Left lung (tissue), 10 donors: Measurements from ENCODE around the gene MORN1. TPM values are rescaled to one million over a fixed set of nuclear protein-coding genes. Genes with fewer than 3 reads are reported as not detected.

Source experiments
- ATAC-seq: fragments of 200-7000 bp; cut with Tn5 transposase; one replicate; pipeline ENCODE4 v1.9.1; 2020; ENCODE audit warnings: moderate library complexity
- DNase-seq, 4 donors: peaks; one replicate each; pipeline ENCODE4 v3.0.0-alpha.2; 2013 to 2020
- H3K27ac ChIP-seq, 2 donors: fragments of 200-600 bp; sonication (generic) in 1 of 2; one replicate each; pipeline versions ENCODE4 v1.5.0 to v1.8.0; 2020 to 2021
- H3K27me3 ChIP-seq, 2 donors: fragments of 200-600 bp; sonication (generic) in 1 of 2; one replicate each; pipeline versions ENCODE4 v1.5.0 to v1.8.0; 2020 to 2021
- H3K36me3 ChIP-seq, 2 donors: fragments of 200-600 bp; sonication (generic) in 1 of 2; one replicate each; pipeline versions ENCODE4 v1.5.0 to v1.8.0; 2020 to 2021
- H3K4me1 ChIP-seq, 2 donors: fragments of 200-600 bp; one replicate each; pipeline ENCODE4 v1.8.0; 2021
- H3K4me3 ChIP-seq, 2 donors: fragments of 200-600 bp; sonication (generic) in 1 of 2; one replicate each; pipeline versions ENCODE4 v1.5.0 to v1.8.0; 2020 to 2021; ENCODE audit warnings: mild to moderate bottlenecking in 1 of 2
- H3K9me3 ChIP-seq, 2 donors: fragments of 200-600 bp; sonication (generic) in 1 of 2; one replicate each; pipeline versions ENCODE4 v1.5.0 to v1.8.0; 2020 to 2021
- intact Hi-C, 2 donors: fragments of 100-400 bp; cut with DNase I; formaldehyde crosslinking; loops; one replicate each; pipeline versions ENCODE4 v1.11.2 to v1.14.2; 2022
- polyA plus RNA-seq, 6 donors: library from polyadenylated mRNA; unstranded; fragments of 120-200 nt; gene quantifications; one replicate each; pipeline ENCODE4 v1.2.1, GENCODE V29; 2013; ENCODE audit not compliant: insufficient read length in 6 of 6
- total RNA-seq, 2 donors: library from RNA; stranded (reverse); fragmentation: NEBNext Ultra II Directional; extraction: Animal tissue kit (Norgen Biotek cat#: 25700); gene quantifications; one replicate each; pipeline ENCODE4 v1.2.1, GENCODE V29; 2021
- TF ChIP-seq, protein P1 (sequence below), 2 donors: fragments of 200-600 bp; sonication (generic) in 1 of 2; IDR thresholded peaks; one replicate each; pipeline versions ENCODE4 v1.5.0 to v1.8.0; 2021; ENCODE audit warnings: antibody characterized with exemption in 2 of 2
- donor health status: DM: no; HTN: yes; CAD: no.
- donor health status: DM: no; HTN: no; CAD: no.

The MORN1 gene
- total and polyA plus RNA-seq, 8 donors = 7.5 to 17.8 (median 14.1) TPM

DNA sequence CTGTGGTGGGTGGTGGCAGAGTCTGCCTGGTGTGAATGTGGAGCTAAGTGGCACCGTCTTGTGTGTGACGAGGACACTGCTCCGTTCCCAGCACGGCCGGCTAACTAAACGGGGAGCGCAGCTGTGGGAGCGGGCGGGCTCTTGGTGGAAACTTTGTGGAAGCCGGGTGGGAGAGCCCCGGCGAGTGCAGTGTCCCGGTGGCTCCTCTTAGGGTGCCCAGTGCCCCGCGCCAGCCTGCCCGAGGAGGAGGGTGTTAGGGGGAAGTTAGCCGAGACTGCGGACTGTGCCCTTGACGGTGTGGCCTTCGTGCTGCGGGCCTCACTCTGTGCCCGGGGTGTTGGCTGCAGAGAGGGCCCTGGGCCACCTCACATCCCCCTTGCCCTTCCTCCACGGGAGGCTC is 11.1 kb upstream of the MORN1 start:
- peaks cover under 1 to 96% of the 10 kb centered on the region in 2 donors for H3K36me3 ChIP-seq
- DNase-seq = no peak
- no peaks in the 10 kb centered on the region for H3K9me3 ChIP-seq
- no peaks in the 10 kb centered on the region for H3K4me1 ChIP-seq
- H3K4me3 ChIP-seq = no peak overlapping the region
- intact Hi-C loops = no loop called here
- ATAC-seq = no peak
- TF ChIP-seq, protein P1, sequence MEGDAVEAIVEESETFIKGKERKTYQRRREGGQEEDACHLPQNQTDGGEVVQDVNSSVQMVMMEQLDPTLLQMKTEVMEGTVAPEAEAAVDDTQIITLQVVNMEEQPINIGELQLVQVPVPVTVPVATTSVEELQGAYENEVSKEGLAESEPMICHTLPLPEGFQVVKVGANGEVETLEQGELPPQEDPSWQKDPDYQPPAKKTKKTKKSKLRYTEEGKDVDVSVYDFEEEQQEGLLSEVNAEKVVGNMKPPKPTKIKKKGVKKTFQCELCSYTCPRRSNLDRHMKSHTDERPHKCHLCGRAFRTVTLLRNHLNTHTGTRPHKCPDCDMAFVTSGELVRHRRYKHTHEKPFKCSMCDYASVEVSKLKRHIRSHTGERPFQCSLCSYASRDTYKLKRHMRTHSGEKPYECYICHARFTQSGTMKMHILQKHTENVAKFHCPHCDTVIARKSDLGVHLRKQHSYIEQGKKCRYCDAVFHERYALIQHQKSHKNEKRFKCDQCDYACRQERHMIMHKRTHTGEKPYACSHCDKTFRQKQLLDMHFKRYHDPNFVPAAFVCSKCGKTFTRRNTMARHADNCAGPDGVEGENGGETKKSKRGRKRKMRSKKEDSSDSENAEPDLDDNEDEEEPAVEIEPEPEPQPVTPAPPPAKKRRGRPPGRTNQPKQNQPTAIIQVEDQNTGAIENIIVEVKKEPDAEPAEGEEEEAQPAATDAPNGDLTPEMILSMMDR (IDR thresholded peaks at IDR 0.05) = no peak
- H3K27me3 ChIP-seq = no peaks in the 10 kb centered on the region
- H3K27ac ChIP-seq = no peak overlapping the region

DNA sequence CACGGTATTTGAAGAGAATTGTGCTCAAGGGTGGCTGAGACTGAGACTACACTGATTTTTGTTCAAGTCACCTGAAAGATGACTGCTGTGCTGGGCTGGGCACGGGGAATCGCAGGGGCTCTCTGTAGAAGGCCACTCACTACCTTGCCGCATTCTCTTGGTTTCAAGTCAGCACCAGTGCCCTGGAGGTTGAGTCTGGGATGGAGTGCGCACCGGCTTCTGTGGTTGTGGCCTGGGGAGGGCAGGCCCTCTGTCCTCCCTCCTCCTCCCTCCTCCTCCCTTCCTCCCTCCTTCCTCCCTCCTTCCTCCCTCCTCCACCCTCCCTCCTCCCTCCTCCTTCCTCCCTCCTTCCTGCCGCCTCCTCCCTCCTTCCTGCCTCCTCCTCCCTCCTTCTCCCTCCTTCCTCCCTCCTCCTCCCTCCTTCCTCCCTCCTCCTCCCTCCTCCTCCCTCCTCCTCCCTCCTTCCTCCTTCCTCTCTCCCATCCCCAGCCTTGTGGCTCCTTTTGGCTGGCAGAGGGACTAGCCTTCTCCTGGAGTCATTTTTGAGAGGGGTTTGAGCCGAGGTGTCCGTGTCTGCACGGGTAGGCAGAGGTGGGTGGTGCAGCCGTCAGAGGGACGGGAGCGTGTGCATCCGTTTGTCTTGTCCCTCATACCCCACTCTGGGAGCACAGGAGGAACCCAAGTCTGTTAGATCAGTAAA is 9.7 kb upstream of the MORN1 start:
- H3K4me1 ChIP-seq = no peaks in the 10 kb centered on the region
- no peak overlapping the region for H3K27ac ChIP-seq
- ATAC-seq (no peak), DNase-seq (no peak)
- peaks cover 4 to 97% of the 10 kb centered on the region in 2 donors for H3K36me3 ChIP-seq
- TF ChIP-seq, protein P1 (IDR thresholded peaks at IDR 0.05) = no peak
- no peak overlapping the region for H3K4me3 ChIP-seq
- no peaks in the 10 kb centered on the region for H3K27me3 ChIP-seq
- H3K9me3 ChIP-seq = no peaks in the 10 kb centered on the region
- intact Hi-C loops = no loop called here

DNA sequence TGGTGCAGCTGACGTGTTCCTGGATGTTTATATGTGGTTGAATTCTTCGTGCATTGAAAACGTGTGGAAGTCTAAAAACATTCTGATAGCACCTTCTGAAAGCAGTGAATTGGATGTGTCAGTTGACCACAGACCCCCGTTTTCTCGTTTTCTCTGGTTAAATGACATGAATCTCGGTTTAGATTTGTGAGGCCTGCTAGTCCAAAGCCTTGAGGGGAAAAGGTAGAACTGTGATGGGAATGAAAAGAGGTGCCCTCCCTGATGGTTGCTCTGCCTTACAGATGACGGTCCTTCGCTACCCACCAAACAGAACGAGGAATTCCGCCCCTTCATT is 9.2 kb upstream of the MORN1 start:
- Histone ChIP-seq H3K4me1 (no peaks in the 10 kb centered on the region), H3K27ac (no peak overlapping the region), H3K9me3 (no peaks in the 10 kb centered on the region), H3K27me3 (no peaks in the 10 kb centered on the region), H3K36me3 (peaks cover 4 to 97% of the 10 kb centered on the region in 2 donors), H3K4me3 (no peak overlapping the region)
- TF ChIP-seq, protein P1 (IDR thresholded peaks at IDR 0.05) = no peak
- ATAC-seq (no peak), DNase-seq (no peak)
- intact Hi-C loops = no loop called here

DNA sequence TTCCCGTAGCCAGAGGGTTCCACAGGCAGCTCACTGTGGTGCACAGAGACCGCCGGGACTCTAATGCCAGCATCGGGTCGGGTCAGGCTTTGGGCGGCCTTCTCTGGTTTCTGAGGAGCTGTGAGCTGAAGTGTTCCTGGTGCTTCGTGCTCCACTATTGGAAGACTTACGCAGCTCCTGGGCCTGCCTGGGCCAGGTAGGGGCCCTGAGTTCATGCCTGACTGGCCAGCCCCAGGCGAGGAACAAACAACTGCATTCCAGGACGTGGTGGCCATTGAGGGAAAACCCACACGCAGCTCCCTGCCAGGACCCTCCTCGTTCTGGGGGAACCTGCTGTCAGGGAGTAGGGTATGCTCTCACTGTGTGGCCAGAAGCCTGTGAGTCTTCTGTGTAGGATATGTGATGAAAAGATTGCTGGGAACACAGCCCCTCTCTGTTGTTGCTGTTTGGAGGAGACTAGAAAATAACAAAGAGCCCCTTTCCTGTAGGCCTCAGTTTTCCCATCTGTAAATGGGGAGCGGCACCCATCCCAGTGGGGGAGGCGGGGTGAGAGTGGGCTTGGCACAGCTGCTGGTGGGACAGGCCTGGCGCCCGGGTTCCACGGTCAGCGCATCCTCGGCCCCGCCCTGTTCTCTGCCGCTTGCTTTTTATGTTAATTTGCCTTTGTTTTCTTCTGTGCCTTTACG is 8.7 kb upstream of the MORN1 start:
- Histone ChIP-seq H3K36me3 (peaks cover 6 to 97% of the 10 kb centered on the region in 2 donors), H3K4me1 (no peaks in the 10 kb centered on the region), H3K27ac (no peak overlapping the region), H3K27me3 (no peaks in the 10 kb centered on the region), H3K9me3 (no peaks in the 10 kb centered on the region), H3K4me3 (no peak overlapping the region)
- intact Hi-C loops = no loop called here
- TF ChIP-seq, protein P1 (IDR thresholded peaks at IDR 0.05) = no peak
- no peak for ATAC-seq
- no peak for DNase-seq

DNA sequence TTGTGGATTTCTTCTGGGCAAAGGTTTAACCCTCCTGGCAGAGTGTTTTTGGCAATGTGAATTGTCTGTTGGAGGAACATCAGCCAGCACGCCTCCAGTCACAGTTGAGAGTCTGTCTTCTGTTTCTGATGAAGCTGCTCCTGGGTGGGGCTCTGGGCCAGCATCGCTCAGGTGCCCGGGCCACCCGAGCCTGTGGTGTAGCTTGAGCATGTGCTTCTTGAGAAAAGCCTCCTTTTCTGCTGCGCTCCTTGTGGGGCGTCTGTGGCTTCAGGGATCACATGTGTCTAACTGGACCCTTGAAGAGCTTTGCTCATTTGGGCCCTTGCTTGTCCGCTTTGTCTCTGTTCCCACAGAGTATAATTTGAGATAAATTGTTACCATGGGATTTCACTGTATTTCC is 7.5 kb upstream of the MORN1 start:
- no peaks in the 10 kb centered on the region for H3K9me3 ChIP-seq
- no peaks in the 10 kb centered on the region for H3K27me3 ChIP-seq
- H3K27ac ChIP-seq = no peak overlapping the region
- ATAC-seq (no peak), DNase-seq (no peak)
- TF ChIP-seq, protein P1 (IDR thresholded peaks at IDR 0.05) = no peak
- H3K4me1 ChIP-seq = peaks cover 0 to 10% of the 10 kb centered on the region in 2 donors
- peaks cover 6 to 97% of the 10 kb centered on the region in 2 donors for H3K36me3 ChIP-seq
- intact Hi-C loops = no loop called here
- H3K4me3 ChIP-seq = no peak overlapping the region
